Natural killer cell treated with Interleukin-12 subunit alpha and Interleukin-12 subunit beta and Interleukin-15 and Interleukin-18, amount 100 ng/mL, for 72 hours (primary cell): ENCODE results near the gene PDE11A. TPM values are rescaled to one million over a fixed set of nuclear protein-coding genes. Genes with fewer than 3 reads are reported as not detected.

Experiments used
- ATAC-seq, 2 donors: fragments of 150-1000 bp; cut with Tn5 transposase in 1 of 2; sonication (Bioruptor Pico), chemical (Tn5 transposase) in 1 of 2; 2 replicates each; pipeline ENCODE4 v1.10.0; 2021
- DNase-seq: peaks from one replicate; pipeline ENCODE4 v3.0.0; 2022; ENCODE audit warnings: low spot score
- H3K27ac Mint-ChIP-seq, 2 donors: 1 replicate in 1 of 2; 2 replicates in 1 of 2; pipeline ENCODE4 v1.8.0; 2022; ENCODE audit warnings: mixed read lengths in 2 of 2, mild to moderate bottlenecking in 1 of 2, moderate library complexity in 1 of 2
- H3K27me3 Mint-ChIP-seq, 2 donors: 1 replicate in 1 of 2; 2 replicates in 1 of 2; pipeline ENCODE4 v1.8.0; 2022; ENCODE audit warnings: mixed read lengths in 2 of 2
- H3K36me3 Mint-ChIP-seq: one replicate; pipeline ENCODE4 v1.8.0; 2022; ENCODE audit warnings: mixed read lengths
- H3K4me1 Mint-ChIP-seq, 2 donors: 1 replicate in 1 of 2; 2 replicates in 1 of 2; pipeline ENCODE4 v1.8.0; 2022; ENCODE audit warnings: low read depth in 2 of 2, mixed read lengths in 2 of 2, mild to moderate bottlenecking in 1 of 2
- H3K4me3 Mint-ChIP-seq: one replicate; pipeline ENCODE4 v1.8.0; 2022; ENCODE audit warnings: mixed read lengths
- H3K9me3 Mint-ChIP-seq: 2 replicates; pipeline ENCODE4 v1.8.0; 2022; ENCODE audit warnings: mixed read lengths
- total RNA-seq, 2 donors: library from RNA; stranded (reverse); gene quantifications; one replicate each; pipeline ENCODE4 v1.2.3, GENCODE V29; 2022

The PDE11A gene
- total RNA-seq, 2 donors from 2014 or later: not detected

GRCh38 chr2:177688844-177689243 lies 383.7 kb downstream of the PDE11A start:
- peaks cover 3 to 8% of the 10 kb centered on the region in 2 donors for H3K27me3 Mint-ChIP-seq
- no peaks in the 10 kb centered on the region for H3K36me3 Mint-ChIP-seq
- H3K4me1 Mint-ChIP-seq: no peaks in the 10 kb centered on the region
- ATAC-seq (no peak), DNase-seq (no peak)
- H3K27ac Mint-ChIP-seq: no peak overlapping the region
- no peak overlapping the region for H3K4me3 Mint-ChIP-seq
- no peaks in the 10 kb centered on the region for H3K9me3 Mint-ChIP-seq

GRCh38 chr2:177683661-177684069 lies 388.9 kb downstream of the PDE11A start:
- DNase-seq (no peak), ATAC-seq (no peak)
- H3K36me3 Mint-ChIP-seq: no peaks in the 10 kb centered on the region
- H3K4me3 Mint-ChIP-seq: no peak overlapping the region
- H3K27me3 Mint-ChIP-seq: no peaks in the 10 kb centered on the region
- no peaks in the 10 kb centered on the region for H3K4me1 Mint-ChIP-seq
- H3K27ac Mint-ChIP-seq: no peak overlapping the region
- no peaks in the 10 kb centered on the region for H3K9me3 Mint-ChIP-seq

DNA sequence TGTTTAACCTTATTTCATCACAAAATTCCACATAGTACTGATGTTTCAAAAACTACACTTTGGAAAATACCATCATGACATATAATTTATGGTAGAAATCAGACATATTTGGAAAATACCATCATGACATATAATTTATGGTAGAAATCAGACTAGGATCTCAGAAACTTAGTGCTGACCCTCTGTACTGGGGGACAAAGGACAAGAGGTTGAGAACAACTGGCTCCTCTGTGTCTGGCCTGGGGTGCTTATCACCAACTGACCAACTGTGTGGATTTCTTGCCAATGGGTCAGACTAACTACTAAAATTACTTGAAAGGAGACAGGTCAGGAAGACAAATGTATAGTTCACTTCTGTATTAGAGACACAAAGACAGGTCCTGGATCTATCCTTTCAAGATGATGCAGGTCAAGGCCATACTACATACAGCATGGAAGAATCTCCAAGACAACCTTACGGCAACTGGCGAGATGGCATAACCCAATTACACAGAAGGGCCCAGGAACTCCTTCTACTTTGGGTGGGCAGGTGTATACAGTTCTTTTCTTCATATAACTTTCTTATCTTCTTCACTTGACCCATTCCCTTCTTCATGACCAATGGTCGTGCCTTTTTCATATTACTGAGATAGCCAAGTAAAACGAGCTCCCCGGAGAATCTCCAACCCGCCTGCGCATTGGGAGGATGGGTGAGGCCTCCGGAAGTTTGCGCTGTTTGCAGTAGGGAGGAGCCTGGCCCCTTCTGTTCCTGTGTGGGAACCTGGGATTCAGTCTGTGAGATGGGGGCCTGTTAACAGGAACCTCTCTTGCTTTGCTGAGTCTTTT lies 389.5 kb downstream of the PDE11A start:
- ATAC-seq: no peak
- Mint-ChIP-seq H3K4me1 (no peaks in the 10 kb centered on the region), H3K4me3 (no peak overlapping the region), H3K9me3 (no peaks in the 10 kb centered on the region), H3K27ac (no peak overlapping the region), H3K27me3 (no peaks in the 10 kb centered on the region), H3K36me3 (no peaks in the 10 kb centered on the region)
- no peak for DNase-seq

DNA sequence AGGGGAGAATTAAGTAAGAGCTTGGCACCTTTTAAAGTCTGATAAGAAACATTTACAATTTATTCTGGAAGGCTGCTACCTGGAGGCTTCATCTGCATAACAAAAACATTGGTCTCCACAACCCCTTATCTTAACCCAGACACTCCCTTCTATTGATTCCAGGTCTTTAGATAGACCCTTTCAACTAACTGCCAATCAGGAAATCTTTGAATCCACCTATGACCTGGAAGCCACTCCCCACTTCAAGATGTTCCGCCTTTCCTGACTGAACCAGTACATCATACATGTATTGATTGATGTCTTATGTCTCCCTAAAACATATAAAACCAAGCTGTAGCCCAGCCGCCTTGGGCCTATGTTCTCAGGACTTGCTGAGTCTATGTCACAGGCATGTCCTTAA lies 390.6 kb downstream of the PDE11A start:
- peaks cover 4 to 8% of the 10 kb centered on the region in 2 donors for H3K27me3 Mint-ChIP-seq

GRCh38 chr2:177680866-177681712 lies 391.5 kb downstream of the PDE11A start:
- H3K27me3 Mint-ChIP-seq: peaks cover 6 to 8% of the 10 kb centered on the region in 2 donors
- no peak overlapping the region for H3K27ac Mint-ChIP-seq
- H3K4me3 Mint-ChIP-seq: no peak overlapping the region
- no peaks in the 10 kb centered on the region for H3K9me3 Mint-ChIP-seq
- ATAC-seq: no peak
- no peak for DNase-seq
- no peaks in the 10 kb centered on the region for H3K4me1 Mint-ChIP-seq
- H3K36me3 Mint-ChIP-seq: no peaks in the 10 kb centered on the region

More for the DNA sequence above, 390.6 kb downstream of the PDE11A start:
- no peak overlapping the region for H3K4me3 Mint-ChIP-seq
- H3K4me1 Mint-ChIP-seq: no peaks in the 10 kb centered on the region
- no peak overlapping the region for H3K27ac Mint-ChIP-seq
- no peaks in the 10 kb centered on the region for H3K36me3 Mint-ChIP-seq
- H3K9me3 Mint-ChIP-seq: no peaks in the 10 kb centered on the region
- DNase-seq (no peak), ATAC-seq (no peak)

DNA sequence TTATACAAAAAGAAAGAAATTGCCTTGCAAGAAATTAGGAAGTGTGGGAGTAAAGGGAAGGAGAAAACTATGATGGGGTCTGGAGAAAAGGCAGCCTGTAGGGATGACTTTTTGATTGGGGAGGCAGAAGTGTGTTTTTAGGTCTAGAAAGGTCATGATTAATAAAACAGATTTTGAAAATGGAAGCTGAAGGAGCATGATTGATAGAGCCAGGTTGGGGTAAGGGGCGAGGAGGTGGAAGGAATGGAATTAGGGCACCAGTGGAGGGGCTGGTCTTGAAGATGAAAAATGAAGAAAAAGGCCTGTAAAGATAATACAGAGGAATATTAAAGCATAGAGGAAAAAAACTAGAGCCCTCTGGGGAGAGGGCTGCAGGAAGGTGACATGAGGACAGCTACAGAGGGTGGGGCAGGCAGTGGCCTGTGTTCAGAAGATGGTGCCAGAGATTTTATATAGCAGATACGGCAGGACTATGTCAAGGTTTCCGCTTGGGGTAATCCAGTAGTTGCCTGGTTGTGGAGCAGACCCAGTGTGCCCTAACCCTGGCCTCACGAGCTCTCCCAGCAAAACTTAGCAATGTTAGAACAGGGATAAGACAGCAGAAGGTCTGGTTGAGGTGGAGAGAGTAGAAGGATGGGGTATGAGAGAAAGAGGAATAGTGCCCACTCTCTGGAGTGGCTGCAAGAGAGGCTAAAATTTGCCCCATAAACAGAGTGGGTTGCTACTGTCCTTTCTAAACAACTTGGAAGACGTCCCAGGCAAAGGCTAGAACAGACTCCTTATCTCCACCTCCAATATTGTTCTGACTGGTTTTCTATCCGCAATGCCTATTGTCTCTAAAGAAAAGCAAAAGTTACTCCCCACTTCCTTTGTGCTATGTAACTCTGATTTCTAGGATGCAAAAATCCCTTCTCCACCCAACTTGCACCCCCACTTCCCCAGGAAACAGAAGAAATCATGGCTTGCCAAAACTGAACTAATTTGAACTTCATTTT lies 392.7 kb downstream of the PDE11A start:
- H3K4me3 Mint-ChIP-seq: no peak overlapping the region
- DNase-seq (no peak), ATAC-seq (peak in 1 of 2 donors; percentile 48)
- H3K9me3 Mint-ChIP-seq: no peaks in the 10 kb centered on the region
- peaks cover 6 to 8% of the 10 kb centered on the region in 2 donors for H3K27me3 Mint-ChIP-seq
- no peak overlapping the region for H3K27ac Mint-ChIP-seq
- no peaks in the 10 kb centered on the region for H3K36me3 Mint-ChIP-seq
- H3K4me1 Mint-ChIP-seq: no peaks in the 10 kb centered on the region

GRCh38 chr2:177678939-177679338 lies 393.6 kb downstream of the PDE11A start:
- peaks cover 8 to 9% of the 10 kb centered on the region in 2 donors for H3K27me3 Mint-ChIP-seq
- no peaks in the 10 kb centered on the region for H3K4me1 Mint-ChIP-seq
- no peaks in the 10 kb centered on the region for H3K36me3 Mint-ChIP-seq
- no peaks in the 10 kb centered on the region for H3K9me3 Mint-ChIP-seq
- no peak overlapping the region for H3K27ac Mint-ChIP-seq
- no peak for ATAC-seq
- DNase-seq: no peak
- no peak overlapping the region for H3K4me3 Mint-ChIP-seq

- H3K4me3 Mint-ChIP-seq: no peak overlapping the region
- no peak for ATAC-seq
- no peak overlapping the region for H3K27ac Mint-ChIP-seq
- H3K9me3 Mint-ChIP-seq: no peaks in the 10 kb centered on the region
- no peaks in the 10 kb centered on the region for H3K4me1 Mint-ChIP-seq
- no peaks in the 10 kb centered on the region for H3K36me3 Mint-ChIP-seq
- DNase-seq: no peak
- H3K27me3 Mint-ChIP-seq: peaks cover 12 to 22% of the 10 kb centered on the region in 2 donors
Measured at GRCh38 chr2:177676636-177677035, 395.9 kb downstream of the PDE11A start.

DNA sequence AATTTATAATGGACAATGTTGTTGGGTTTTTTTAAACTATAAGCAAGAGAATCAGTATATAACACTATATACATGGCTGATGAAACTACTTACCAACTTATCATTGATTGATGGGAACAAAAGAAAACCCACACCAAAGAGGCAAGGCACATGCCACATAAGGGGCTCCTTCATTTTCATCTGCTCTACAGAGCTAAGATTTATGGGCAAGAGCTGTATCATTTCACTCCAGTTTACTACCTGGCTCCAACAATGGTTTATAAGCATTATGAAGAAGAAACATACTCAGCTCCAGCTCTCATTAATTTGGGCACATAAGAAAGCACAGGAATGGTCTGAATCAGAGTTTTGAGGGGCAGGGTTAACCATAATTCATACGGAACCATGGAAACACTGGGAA lies 396.8 kb downstream of the PDE11A start:
- ATAC-seq (no peak), DNase-seq (no peak)
- no peak overlapping the region for H3K4me3 Mint-ChIP-seq
- peaks cover 0 to 2% of the 10 kb centered on the region in 2 donors for H3K4me1 Mint-ChIP-seq
- no peaks in the 10 kb centered on the region for H3K9me3 Mint-ChIP-seq
- H3K27ac Mint-ChIP-seq: no peak overlapping the region
- no peaks in the 10 kb centered on the region for H3K36me3 Mint-ChIP-seq
- peaks cover 12 to 27% of the 10 kb centered on the region in 2 donors for H3K27me3 Mint-ChIP-seq

DNA sequence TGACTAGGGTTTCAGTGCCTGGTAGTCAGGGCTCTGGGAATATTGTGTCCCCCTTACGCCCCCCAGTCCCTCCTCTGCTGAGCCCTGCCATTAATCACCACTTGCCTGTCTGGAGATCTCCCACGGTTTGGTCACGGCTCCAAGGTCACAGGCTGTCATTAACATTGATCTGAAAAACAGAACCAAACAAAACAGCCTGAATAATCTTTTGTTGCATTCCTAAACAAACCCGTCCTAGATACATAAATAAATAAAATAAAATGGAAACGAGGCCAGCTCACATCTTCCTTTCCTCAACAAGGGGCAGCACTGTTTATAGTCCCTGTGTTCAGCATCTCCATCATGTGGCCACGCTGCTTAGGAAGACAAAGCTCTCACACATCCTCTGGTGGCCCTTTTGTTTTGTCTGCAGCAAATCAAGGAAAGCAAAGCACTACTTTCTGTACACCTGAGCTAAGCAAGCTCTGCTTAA lies 397.2 kb downstream of the PDE11A start:
- Mint-ChIP-seq H3K9me3 (no peaks in the 10 kb centered on the region), H3K36me3 (no peaks in the 10 kb centered on the region), H3K4me3 (no peak overlapping the region)

GRCh38 chr2:177673602-177674595 lies 398.7 kb downstream of the PDE11A start:
- Mint-ChIP-seq H3K27ac (no peak overlapping the region), H3K27me3 (peaks cover 12 to 28% of the 10 kb centered on the region in 2 donors), H3K36me3 (no peaks in the 10 kb centered on the region), H3K4me3 (no peak overlapping the region), H3K9me3 (no peaks in the 10 kb centered on the region), H3K4me1 (peaks cover 0 to 2% of the 10 kb centered on the region in 2 donors)
- ATAC-seq (no peak), DNase-seq (no peak)

More for the DNA sequence above, 397.2 kb downstream of the PDE11A start:
- Mint-ChIP-seq H3K27me3 (peaks cover 12 to 28% of the 10 kb centered on the region in 2 donors), H3K4me1 (peaks cover 0 to 2% of the 10 kb centered on the region in 2 donors), H3K27ac (no peak overlapping the region)
- DNase-seq (no peak), ATAC-seq (no peak)

GRCh38 chr2:177671662-177672061 lies 400.9 kb downstream of the PDE11A start:
- DNase-seq (no peak), ATAC-seq (no peak)
- peaks cover 0 to 2% of the 10 kb centered on the region in 2 donors for H3K4me1 Mint-ChIP-seq
- no peak overlapping the region for H3K27ac Mint-ChIP-seq
- peaks cover 8 to 25% of the 10 kb centered on the region in 2 donors for H3K27me3 Mint-ChIP-seq
- H3K9me3 Mint-ChIP-seq: no peaks in the 10 kb centered on the region
- no peaks in the 10 kb centered on the region for H3K36me3 Mint-ChIP-seq
- no peak overlapping the region for H3K4me3 Mint-ChIP-seq
